AML-193 (cell line): ENCODE results near the gene SRBD1.

Experiments used
- DNase-seq, 2 experiments: peaks; one replicate each; lab custom pipeline; 2025; lab: John Stamatoyannopoulos, UW

Gene SRBD1

DNA sequence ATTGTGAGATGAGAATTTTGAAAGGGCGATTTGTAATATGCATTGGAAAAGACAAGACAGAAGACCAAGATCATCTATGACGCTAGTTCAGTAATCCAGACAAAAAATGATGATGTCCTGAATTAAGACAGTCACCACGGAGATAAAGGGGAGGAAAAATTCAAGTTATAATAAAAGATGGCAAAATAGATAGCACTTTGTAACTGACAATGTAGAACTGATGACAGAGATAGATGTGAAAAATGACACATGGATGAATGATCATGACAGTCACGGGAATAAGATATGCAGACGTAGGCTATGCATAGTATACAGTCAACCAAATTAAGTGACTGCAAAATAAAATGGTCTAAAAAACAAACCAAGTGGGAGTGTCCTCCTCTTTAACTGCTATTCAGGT is 59.2 kb downstream of the SRBD1 start:
- DNase-seq = no peak

- peak; percentile 15 to 25 for DNase-seq
These were observed 65.1 kb downstream of the SRBD1 start for GRCh38 chr2:45545943-45546342.

GRCh38 chr2:45543257-45543656 is 67.8 kb downstream of the SRBD1 start:
- DNase-seq = no peak

GRCh38 chr2:45542013-45542412 is 69.1 kb downstream of the SRBD1 start:
- no peak for DNase-seq

GRCh38 chr2:45541450-45541849 is 69.6 kb downstream of the SRBD1 start:
- no peak for DNase-seq

DNA sequence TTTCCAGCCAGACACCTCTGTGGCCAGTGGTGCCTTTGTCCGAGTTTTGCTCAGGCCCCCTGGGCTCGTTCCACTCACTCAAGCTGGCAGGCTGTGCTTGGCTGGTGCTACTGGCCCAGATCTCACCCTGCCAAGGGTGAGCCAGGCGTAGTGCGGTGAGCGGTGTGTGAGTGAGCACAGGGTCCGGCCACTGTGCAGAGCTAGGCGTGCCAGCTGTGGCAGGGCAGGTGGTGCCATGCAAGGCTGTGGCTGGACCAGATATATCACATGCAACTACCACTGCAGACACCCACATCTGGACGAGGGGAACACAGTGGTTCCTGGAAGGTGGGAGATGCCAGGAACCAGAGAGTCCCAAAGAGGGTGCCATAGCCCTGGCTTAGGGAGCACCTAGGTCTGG is 70.1 kb downstream of the SRBD1 start:
- no peak for DNase-seq

GRCh38 chr2:45533771-45534170 is 77.3 kb downstream of the SRBD1 start:
- DNase-seq = no peak

DNA sequence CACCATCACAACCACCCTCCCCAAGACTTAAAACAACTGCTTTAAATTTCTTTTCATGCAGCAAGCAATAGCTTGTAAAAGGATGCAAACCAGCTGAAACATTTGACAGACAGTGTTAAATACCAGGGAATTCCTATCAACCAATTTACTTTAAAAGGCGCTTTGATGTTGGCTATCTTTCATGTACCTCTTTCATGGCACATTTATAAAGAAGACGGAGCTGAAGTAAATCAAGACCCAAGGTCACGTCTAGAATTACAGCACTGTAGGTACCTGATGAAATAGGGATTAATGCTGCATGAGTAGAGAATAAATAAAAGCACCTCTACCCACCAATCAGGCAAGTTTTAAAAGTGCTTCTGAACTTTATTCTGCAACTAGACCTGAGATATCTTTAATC is 78.9 kb downstream of the SRBD1 start:
- no peak for DNase-seq

DNA sequence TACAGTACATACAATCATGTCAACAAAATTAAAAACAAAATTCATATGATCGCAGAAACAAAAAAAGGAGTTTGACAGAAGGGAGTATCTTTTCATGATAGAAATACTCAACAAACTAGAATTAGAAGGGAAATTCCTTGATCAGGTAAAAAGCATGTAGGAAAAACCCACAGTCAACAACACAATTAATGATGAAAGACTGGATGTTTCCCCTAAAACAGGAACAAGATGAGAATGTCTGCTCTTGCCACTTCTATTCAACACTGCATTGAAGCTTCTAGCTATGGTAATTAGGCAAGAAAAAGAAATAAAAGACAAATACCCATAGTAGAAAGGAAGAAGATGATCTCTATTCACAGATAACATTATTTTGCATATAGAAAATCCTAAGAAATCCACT is 87.1 kb downstream of the SRBD1 start:
- no peak for DNase-seq

GRCh38 chr2:45518546-45518945 is 92.5 kb downstream of the SRBD1 start:
- no peak for DNase-seq

- no peak for DNase-seq
These were observed 100.2 kb downstream of the SRBD1 start for GRCh38 chr2:45510701-45511420.

DNA sequence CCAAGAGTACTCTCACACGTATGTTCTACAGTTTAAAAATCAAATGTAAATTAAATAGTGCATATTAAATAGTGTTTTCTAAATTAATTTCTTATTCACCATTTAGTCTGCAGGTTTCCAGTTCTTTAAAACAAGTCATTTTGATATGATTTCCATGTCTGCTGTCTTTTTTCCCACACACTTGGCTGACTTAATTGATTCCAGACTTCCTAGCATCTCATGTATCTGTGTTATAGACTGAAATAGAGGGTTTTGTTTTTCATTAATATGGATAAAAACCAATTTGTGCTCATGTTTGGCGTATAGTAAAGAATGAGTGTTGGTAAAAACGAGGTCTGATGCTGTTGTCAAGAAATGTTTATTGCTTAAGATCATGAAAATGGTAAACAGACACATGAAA is 104.3 kb downstream of the SRBD1 start:
- DNase-seq = no peak

DNA sequence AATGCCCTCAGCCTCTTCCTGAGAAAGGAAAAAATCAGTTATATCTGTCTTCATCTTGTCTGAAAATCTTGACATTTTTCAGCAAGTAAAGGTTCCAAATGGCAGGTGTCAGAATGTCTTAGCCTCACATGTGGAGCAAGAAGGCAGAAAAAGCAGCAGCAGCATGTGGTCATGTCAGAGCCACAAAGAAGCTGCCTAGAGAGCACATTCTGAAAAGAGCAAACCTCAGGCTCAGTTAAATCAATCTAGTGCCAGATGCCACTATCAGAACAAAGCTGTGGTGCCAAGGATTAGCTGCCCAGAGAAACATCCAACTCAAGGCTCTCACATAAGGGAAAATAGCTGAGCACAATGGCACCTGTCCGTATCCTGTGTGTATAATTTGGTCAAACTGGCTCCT is 105.9 kb downstream of the SRBD1 start:
- DNase-seq = no peak

DNA sequence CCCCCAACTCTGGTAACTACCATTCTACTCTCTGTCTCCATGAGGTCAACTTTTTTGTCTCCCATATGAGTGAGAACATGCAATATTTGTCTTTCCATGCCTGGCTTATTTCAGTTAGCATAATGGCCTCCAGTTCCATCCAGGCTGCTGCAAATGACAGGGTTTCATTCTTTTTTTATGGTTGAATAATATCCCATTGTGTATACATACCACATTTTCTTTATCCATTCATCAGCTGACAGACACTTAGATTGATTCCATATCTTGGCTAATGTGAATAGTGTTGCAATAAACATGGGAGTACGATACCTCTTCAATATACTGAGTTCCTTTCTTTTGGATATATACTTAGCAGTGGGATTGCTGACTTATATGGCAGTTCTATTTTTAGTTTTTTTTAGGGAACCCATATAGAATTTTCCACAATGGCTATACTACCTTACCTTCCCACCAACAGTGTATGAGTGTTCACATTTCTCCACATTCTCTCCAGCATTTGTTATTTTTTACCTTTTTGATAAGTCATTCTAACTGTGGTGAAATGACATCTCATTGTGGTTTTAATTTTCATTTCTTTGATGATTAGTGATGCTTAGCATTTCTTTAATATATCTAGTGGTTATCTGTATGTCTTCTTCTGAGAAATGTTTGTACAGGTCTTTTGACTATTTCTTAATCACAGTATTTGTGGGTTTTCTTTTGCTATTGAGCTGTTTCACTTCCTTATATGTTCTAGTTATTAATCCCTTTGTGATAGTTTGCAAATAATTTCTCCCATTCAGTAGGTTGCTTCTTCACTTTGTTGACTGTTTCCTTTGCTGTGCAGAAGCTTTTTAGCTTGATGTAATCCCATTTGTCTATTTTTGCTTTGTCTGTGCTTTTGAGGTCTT is 112.2 kb downstream of the SRBD1 start:
- DNase-seq = peak in 1 of 2 experiments; percentile 2

DNA sequence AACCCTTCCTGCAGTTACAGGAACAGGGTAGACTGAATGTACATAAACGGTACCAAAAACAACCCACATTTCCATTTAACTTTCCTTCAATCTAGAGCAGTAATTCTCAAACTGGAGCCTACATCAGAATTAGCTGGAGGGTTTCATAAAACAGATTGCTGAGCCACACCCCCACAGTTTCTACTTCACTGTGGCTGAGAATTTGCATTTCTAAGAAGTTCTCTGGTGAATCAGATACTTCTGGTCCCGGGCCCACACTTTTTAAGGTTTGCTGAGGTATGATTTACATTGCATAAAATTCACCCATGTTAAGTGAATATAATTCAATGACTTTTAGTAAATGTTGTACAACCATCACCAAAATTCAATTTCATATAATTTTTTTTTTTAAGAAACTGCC is 113.7 kb downstream of the SRBD1 start:
- DNase-seq = no peak

- no peak for DNase-seq
These were observed 114.2 kb downstream of the SRBD1 start for GRCh38 chr2:45496869-45497268.

- no peak for DNase-seq
These were observed 116.1 kb downstream of the SRBD1 start for GRCh38 chr2:45494978-45495293.

- DNase-seq = peak; percentile 54 to 56
These were observed 116.6 kb downstream of the SRBD1 start for GRCh38 chr2:45494275-45494977.

GRCh38 chr2:45484965-45485364 is 126.1 kb downstream of the SRBD1 start:
- DNase-seq = no peak

DNA sequence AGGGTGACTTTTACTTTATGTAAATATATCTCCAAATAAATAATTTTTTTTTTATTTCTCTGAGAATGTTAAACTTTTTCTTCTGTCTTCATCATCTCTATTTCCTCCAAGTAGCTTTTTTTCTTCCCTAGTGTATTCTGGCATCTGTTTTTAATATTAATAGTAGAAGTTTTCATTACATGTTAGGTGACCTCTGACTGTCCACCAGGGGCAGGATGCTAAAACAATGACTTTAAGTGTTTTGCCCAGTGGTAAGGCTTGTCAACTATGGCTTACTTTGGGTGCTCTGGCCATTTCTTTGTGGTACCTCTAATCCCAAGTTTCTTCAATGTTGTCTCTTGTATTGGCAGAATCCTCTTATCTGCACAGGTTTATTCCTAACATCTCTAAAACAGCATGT is 127.1 kb downstream of the SRBD1 start:
- DNase-seq = peak in 1 of 2 experiments; percentile 5

DNA sequence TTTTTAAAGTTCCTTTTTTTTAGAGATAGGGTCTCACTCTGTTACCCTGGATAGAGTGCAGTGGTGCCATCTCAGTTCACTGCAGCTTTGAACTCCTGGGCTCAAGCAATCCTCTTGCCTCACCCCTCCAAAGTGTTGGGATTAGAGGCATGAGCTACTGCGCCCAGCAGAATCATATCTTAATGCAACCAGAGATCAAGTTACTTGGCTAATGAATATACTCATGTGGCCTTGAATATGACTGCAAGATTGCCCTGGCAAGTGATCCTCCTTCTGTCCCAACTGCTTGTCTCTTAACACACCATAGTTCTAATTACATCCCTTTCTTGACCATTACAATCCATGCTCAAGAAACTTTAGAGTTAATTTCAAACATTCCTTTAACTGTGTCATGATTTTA is 133.5 kb downstream of the SRBD1 start:
- no peak for DNase-seq

- DNase-seq = no peak
These were observed 140.5 kb downstream of the SRBD1 start for GRCh38 chr2:45470531-45470930.
